Tibial nerve (tissue), 4 donors: ENCODE measurements around the gene CYB5B.

Experiments used
- EP300 ChIP-seq, 2 donors: sonication (generic); formaldehyde crosslinking; IDR thresholded peaks; one replicate each; pipeline ENCODE4 v1.6.1; 2017; ENCODE audit warnings: antibody characterized with exemption in 2 of 2, mild to moderate bottlenecking in 1 of 2
- POLR2A ChIP-seq, 2 donors: fragments of 450-650 bp; IDR thresholded peaks; one replicate each; pipeline ENCODE4 v1.6.1; 2017; ENCODE audit warnings: antibody characterized with exemption in 2 of 2, mild to moderate bottlenecking in 2 of 2, moderate library complexity in 2 of 2
- TF ChIP-seq, protein P1 (sequence below), 5 experiments: fragments of 200-600 bp in 3 of 5; fragments of 450-650 bp in 2 of 5; sonication (generic) in 3 of 5; IDR thresholded peaks; one replicate each; pipeline ENCODE4 v1.5.1; 2016 to 2019; ENCODE audit warnings: antibody characterized with exemption in 5 of 5, mild to moderate bottlenecking in 3 of 5, moderate library complexity in 2 of 5

- TF ChIP-seq POLR2A (IDR thresholded peaks at IDR 0.05) (no peak), EP300 (IDR thresholded peaks at IDR 0.05) (no peak)
- TF ChIP-seq, protein P1, sequence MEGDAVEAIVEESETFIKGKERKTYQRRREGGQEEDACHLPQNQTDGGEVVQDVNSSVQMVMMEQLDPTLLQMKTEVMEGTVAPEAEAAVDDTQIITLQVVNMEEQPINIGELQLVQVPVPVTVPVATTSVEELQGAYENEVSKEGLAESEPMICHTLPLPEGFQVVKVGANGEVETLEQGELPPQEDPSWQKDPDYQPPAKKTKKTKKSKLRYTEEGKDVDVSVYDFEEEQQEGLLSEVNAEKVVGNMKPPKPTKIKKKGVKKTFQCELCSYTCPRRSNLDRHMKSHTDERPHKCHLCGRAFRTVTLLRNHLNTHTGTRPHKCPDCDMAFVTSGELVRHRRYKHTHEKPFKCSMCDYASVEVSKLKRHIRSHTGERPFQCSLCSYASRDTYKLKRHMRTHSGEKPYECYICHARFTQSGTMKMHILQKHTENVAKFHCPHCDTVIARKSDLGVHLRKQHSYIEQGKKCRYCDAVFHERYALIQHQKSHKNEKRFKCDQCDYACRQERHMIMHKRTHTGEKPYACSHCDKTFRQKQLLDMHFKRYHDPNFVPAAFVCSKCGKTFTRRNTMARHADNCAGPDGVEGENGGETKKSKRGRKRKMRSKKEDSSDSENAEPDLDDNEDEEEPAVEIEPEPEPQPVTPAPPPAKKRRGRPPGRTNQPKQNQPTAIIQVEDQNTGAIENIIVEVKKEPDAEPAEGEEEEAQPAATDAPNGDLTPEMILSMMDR (IDR thresholded peaks at IDR 0.05), result no peak
Observed at GRCh38 chr16:69424935-69425784, 741 bp downstream of the CYB5B start.
